Measurements from ENCODE around the gene PSMA7.
"Not testable (repeated sequence)": the region's sequence is repeated elsewhere in the genome, so short reads cannot be mapped to it uniquely, and the experiment has no call there.

The PSMA7 gene

DNA sequence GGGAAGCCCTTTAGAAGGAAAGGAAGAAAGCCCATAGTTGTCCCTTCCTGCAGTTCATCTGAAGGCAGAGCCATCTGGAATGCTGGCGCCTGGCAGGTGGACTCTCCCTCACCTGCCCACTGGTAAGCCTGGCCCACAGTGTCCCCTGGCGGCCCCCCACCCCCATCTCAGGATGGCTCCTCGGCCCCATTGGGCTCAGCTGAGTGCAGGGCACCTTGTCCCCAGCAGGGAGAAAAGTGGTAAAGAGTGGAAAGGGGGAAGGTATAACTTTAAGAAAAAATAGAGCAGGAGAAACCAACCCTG is 13.0 kb upstream of the PSMA7 start:
- Histone ChIP-seq H3K27ac (no peak overlapping the region), H3K36me3 (ENCODE audit: insufficient read depth, low read length) (peaks cover 12% of the 10 kb centered on the region; the same call in 1 of the 2 replicates), H3K9me3 (ENCODE audit: low read depth, low read length) (no peaks in the 10 kb centered on the region), H3K4me3 (no peak overlapping the region), H3K9ac (ENCODE audit: insufficient read length) (no peak overlapping the region)
- TF ChIP-seq EZH2 (IDR thresholded peaks at IDR 0.05), result no peak
- no peak for TF ChIP-seq POLR2AphosphoS5 (IDR thresholded peaks at IDR 0.05; ENCODE audit: borderline replicate concordance, low read depth, low read length)
- no peak for TF ChIP-seq FOXP2 (optimal IDR thresholded peaks at IDR 0.05; ENCODE audit: control extremely low read depth, extremely low read length, insufficient read depth)
- DNase-seq (ENCODE audit: low read depth, low spot score), result no peak

DNA sequence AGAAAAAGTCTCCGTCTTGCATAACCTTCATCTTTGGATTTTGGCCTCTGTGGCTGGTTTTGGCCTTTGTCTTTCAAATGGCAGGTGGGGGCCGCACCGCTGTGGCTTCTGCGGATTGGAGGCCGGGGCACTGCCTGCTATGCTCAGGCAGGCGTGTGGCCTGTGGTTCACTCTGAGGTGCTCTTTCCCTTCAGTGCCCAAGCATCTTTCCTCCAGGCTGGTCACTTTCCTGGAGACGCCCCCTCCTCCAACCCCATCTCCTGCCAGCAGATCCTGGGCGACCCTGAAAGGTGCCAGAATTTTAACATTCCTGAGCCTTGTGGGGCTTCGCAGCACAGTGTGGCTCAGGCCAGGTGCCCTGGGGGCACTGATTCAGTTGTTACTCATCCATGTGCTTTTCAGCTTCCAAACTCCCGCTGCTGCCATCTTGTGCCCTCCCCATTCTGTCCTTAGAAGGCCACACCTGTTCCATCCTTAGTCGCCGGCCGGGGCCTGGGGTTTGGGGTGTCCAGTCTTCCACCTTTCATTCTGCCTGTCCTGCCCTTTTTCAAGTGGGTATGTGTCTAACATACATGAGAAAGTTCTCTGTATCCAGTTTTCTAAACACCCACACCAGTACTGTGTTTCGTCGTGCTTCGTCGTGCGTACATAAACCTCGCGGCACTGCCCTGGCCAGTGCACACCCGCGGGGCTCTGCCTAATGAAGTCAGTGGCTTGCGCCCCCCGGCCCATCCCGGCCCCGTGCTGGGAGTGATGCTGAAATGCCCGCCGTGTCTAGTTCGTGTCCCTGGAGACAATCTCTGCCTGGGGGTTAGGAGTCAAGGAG is 12.4 kb upstream of the PSMA7 start:
- no peak overlapping the region for H3K27ac ChIP-seq
- H3K9me3 ChIP-seq (ENCODE audit: low read depth, low read length), result no peaks in the 10 kb centered on the region
- H3K9ac ChIP-seq (ENCODE audit: insufficient read length), result no peak overlapping the region
- H3K36me3 ChIP-seq (ENCODE audit: insufficient read depth, low read length), result peaks cover 12% of the 10 kb centered on the region; the same call in 1 of the 2 replicates
- DNase-seq (ENCODE audit: low read depth, low spot score), result no peak
- no peak for TF ChIP-seq POLR2AphosphoS5 (IDR thresholded peaks at IDR 0.05; ENCODE audit: borderline replicate concordance, low read depth, low read length)
- TF ChIP-seq EZH2 (IDR thresholded peaks at IDR 0.05), result no peak
- TF ChIP-seq FOXP2 (optimal IDR thresholded peaks at IDR 0.05; ENCODE audit: control extremely low read depth, extremely low read length, insufficient read depth), result no peak
- H3K4me3 ChIP-seq, result no peak overlapping the region

GRCh38 chr20:62151835-62152364 is 8.7 kb upstream of the PSMA7 start:
- H3K27ac ChIP-seq, result no peak overlapping the region

DNA sequence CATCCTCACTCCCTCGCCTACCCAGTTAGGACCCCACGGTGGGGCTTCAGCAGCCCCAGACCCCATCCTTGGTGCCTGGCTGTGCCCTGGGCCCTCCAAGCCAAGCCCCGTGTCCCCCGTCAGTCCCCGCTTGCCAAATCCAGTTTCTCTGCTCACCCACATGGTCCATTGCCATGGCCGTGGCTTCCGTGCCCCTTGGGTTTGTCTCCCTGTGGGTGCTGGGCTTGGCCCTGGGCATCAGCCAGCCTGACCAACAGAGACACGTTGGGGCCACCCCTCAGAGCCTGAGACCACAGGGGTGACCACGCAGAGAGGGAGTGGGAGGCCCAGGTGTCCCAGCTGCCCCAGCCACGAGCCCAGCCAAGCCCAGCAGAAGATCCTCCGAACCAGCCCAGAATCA is 8.0 kb upstream of the PSMA7 start:
- no peak for TF ChIP-seq FOXP2 (optimal IDR thresholded peaks at IDR 0.05; ENCODE audit: control extremely low read depth, extremely low read length, insufficient read depth)
- TF ChIP-seq POLR2AphosphoS5 (IDR thresholded peaks at IDR 0.05; ENCODE audit: borderline replicate concordance, low read depth, low read length), result no peak
- no peak for TF ChIP-seq EZH2 (IDR thresholded peaks at IDR 0.05)
- H3K27ac ChIP-seq, result no peak overlapping the region
- H3K36me3 ChIP-seq (ENCODE audit: insufficient read depth, low read length), result peaks cover 13% of the 10 kb centered on the region; the same call in 1 of the 2 replicates
- H3K9me3 ChIP-seq (ENCODE audit: low read depth, low read length), result no peaks in the 10 kb centered on the region
- no peak for DNase-seq (ENCODE audit: low read depth, low spot score)
- no peak overlapping the region for H3K4me3 ChIP-seq
- no peak overlapping the region for H3K9ac ChIP-seq (ENCODE audit: insufficient read length)

More at GRCh38 chr20:62151835-62152364, 8.7 kb upstream of the PSMA7 start:
- Histone ChIP-seq H3K9me3 (ENCODE audit: low read depth, low read length) (no peaks in the 10 kb centered on the region), H3K36me3 (ENCODE audit: insufficient read depth, low read length) (peaks cover 12% of the 10 kb centered on the region; the same call in 1 of the 2 replicates), H3K9ac (ENCODE audit: insufficient read length) (no peak overlapping the region), H3K4me3 (no peak overlapping the region)
- no peak for DNase-seq (ENCODE audit: low read depth, low spot score)
- TF ChIP-seq FOXP2 (optimal IDR thresholded peaks at IDR 0.05; ENCODE audit: control extremely low read depth, extremely low read length, insufficient read depth) (no peak), EZH2 (IDR thresholded peaks at IDR 0.05) (no peak), POLR2AphosphoS5 (IDR thresholded peaks at IDR 0.05; ENCODE audit: borderline replicate concordance, low read depth, low read length) (no peak)

GRCh38 chr20:62150310-62150575 is 7.0 kb upstream of the PSMA7 start:
- no peak overlapping the region for H3K9ac ChIP-seq (ENCODE audit: insufficient read length)

DNA sequence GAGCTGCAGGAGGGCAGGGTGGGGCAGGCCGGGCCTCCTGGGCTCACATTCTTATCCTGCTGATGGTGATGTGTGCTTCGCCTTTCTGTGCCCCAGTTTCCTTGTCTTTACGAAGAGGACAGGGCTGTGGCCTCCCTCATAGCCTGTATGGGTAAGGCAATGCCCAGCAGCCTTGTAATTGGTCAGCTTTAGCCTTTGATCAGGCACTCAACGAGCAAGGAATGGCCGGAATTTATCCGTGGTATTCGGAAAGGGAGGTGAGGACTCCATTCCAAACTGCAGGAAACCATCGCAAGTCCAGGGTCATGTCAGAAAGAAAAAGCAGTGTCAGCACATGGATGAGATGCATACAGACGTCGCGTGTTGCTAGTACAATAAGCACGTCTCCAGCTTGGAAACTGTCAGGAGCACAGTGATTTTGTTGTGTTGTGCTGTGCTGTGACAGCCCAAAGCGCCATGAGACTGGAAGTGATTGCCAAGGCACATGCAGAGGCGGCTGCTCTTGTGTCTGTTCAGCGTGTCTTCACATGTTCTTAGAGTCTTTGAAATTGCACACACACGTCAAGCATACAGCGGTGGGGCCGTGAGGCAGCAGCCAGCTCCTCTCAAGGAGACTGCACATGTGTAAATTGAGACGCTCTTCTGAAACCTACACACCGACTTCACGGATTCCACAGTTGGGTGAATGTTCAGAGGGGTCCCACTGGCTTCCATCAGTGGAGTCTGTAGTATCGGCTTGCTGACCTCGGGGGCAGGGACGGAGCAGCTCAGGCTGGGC is 6.5 kb upstream of the PSMA7 start:
- Histone ChIP-seq H3K9me3 (ENCODE audit: low read depth, low read length) (no peaks in the 10 kb centered on the region), H3K9ac (ENCODE audit: insufficient read length) (no peak overlapping the region), H3K27ac (no peak overlapping the region), H3K4me3 (no peak overlapping the region), H3K36me3 (ENCODE audit: insufficient read depth, low read length) (peaks cover 24% of the 10 kb centered on the region; the same call in 1 of the 2 replicates)
- no peak for DNase-seq (ENCODE audit: low read depth, low spot score)
- TF ChIP-seq FOXP2 (optimal IDR thresholded peaks at IDR 0.05; ENCODE audit: control extremely low read depth, extremely low read length, insufficient read depth) (no peak), POLR2AphosphoS5 (IDR thresholded peaks at IDR 0.05; ENCODE audit: borderline replicate concordance, low read depth, low read length) (no peak)

More at GRCh38 chr20:62150310-62150575, 7.0 kb upstream of the PSMA7 start:
- peaks cover 23% of the 10 kb centered on the region; the same call in 1 of the 2 replicates for H3K36me3 ChIP-seq (ENCODE audit: insufficient read depth, low read length)
- TF ChIP-seq POLR2AphosphoS5 (IDR thresholded peaks at IDR 0.05; ENCODE audit: borderline replicate concordance, low read depth, low read length) (no peak), EZH2 (IDR thresholded peaks at IDR 0.05) (no peak), FOXP2 (optimal IDR thresholded peaks at IDR 0.05; ENCODE audit: control extremely low read depth, extremely low read length, insufficient read depth) (no peak)
- DNase-seq (ENCODE audit: low read depth, low spot score), result no peak
- no peaks in the 10 kb centered on the region for H3K9me3 ChIP-seq (ENCODE audit: low read depth, low read length)
- H3K27ac ChIP-seq, result no peak overlapping the region
- H3K4me3 ChIP-seq, result no peak overlapping the region

GRCh38 chr20:62148908-62149314 is 5.7 kb upstream of the PSMA7 start:
- H3K9ac ChIP-seq (ENCODE audit: insufficient read length), result no peak overlapping the region
- H3K4me3 ChIP-seq, result no peak overlapping the region
- no peak overlapping the region for H3K27ac ChIP-seq

GRCh38 chr20:62148383-62148782 is 5.2 kb upstream of the PSMA7 start:
- not testable (repeated sequence) for H3K9ac ChIP-seq (ENCODE audit: insufficient read length); H3K9me3 ChIP-seq (ENCODE audit: low read depth, low read length); H3K4me3 ChIP-seq; DNase-seq (ENCODE audit: low read depth, low spot score); H3K27ac ChIP-seq
- peaks cover 21% of the 10 kb centered on the region; the same call in 1 of the 2 replicates for H3K36me3 ChIP-seq (ENCODE audit: insufficient read depth, low read length)

More at GRCh38 chr20:62148908-62149314, 5.7 kb upstream of the PSMA7 start:
- no peak for DNase-seq (ENCODE audit: low read depth, low spot score)
- no peak for TF ChIP-seq EZH2 (IDR thresholded peaks at IDR 0.05)
- TF ChIP-seq FOXP2 (optimal IDR thresholded peaks at IDR 0.05; ENCODE audit: control extremely low read depth, extremely low read length, insufficient read depth), result no peak
- peaks cover 21% of the 10 kb centered on the region; the same call in 1 of the 2 replicates for H3K36me3 ChIP-seq (ENCODE audit: insufficient read depth, low read length)
- H3K9me3 ChIP-seq (ENCODE audit: low read depth, low read length), result no peaks in the 10 kb centered on the region
